Endodermal cell (in vitro differentiated cells): Measurements from ENCODE around the gene CDH23. TPM values are rescaled to one million over a fixed set of nuclear protein-coding genes. Genes with fewer than 3 reads are reported as not detected.
A peak's percentile ranks its signal among the peaks of the same experiment; 100 is the strongest.

ENCODE experiments used
- DNase-seq: peaks from one replicate; pipeline ENCODE4 v3.0.0-alpha.2; 2017
- H3K27ac ChIP-seq: 2 replicates; pipeline ENCODE4 v1.5.1; 2013; ENCODE audit warnings: mild to moderate bottlenecking, low read depth, low read length, moderate library complexity
- H3K27me3 ChIP-seq: 2 replicates; pipeline ENCODE4 v1.6.1; 2013; ENCODE audit warnings: mild to moderate bottlenecking, low read length, moderate library complexity; ENCODE audit not compliant: insufficient read depth, control insufficient read depth, poor library complexity, severe bottlenecking
- H3K36me3 ChIP-seq: 2 replicates; pipeline ENCODE4 v1.7.0; 2013; ENCODE audit warnings: mild to moderate bottlenecking, low read length, moderate library complexity; ENCODE audit not compliant: control insufficient read depth, insufficient read depth
- H3K4me1 ChIP-seq: one replicate; pipeline ENCODE4 v1.7.0; 2013; ENCODE audit warnings: low read length; ENCODE audit not compliant: control insufficient read depth, insufficient read depth
- H3K4me3 ChIP-seq: 2 replicates; pipeline ENCODE4 v1.5.1; 2013; ENCODE audit warnings: mild to moderate bottlenecking, low read length, moderate library complexity
- H3K9ac ChIP-seq: 2 replicates; pipeline ENCODE4 v1.6.1; 2013; ENCODE audit warnings: mild to moderate bottlenecking, low read length, moderate library complexity; ENCODE audit not compliant: poor library complexity, severe bottlenecking; ENCODE audit errors: extremely low read depth
- H3K9me3 ChIP-seq: 2 replicates; pipeline ENCODE4 v1.6.1; 2013; ENCODE audit warnings: mild to moderate bottlenecking, low read length, moderate library complexity; ENCODE audit not compliant: control insufficient read depth
- H3K27ac Mint-ChIP-seq: 2 replicates; pipeline ENCODE4 v1.8.0; 2020; ENCODE audit warnings: mixed read lengths
- H3K27me3 Mint-ChIP-seq: 2 replicates; pipeline ENCODE4 v1.8.0; 2021; ENCODE audit warnings: mild to moderate bottlenecking, mixed read lengths; ENCODE audit not compliant: insufficient read depth
- H3K36me3 Mint-ChIP-seq: 2 replicates; pipeline ENCODE4 v1.8.0; 2020; ENCODE audit warnings: low read depth, mixed read lengths
- H3K4me1 Mint-ChIP-seq: 2 replicates; pipeline ENCODE4 v1.8.0; 2020; ENCODE audit warnings: mixed read lengths
- H3K4me3 Mint-ChIP-seq: 2 replicates; pipeline ENCODE4 v1.8.0; 2020; ENCODE audit warnings: mild to moderate bottlenecking, moderate library complexity, mixed read lengths
- H3K9me3 Mint-ChIP-seq: 2 replicates; pipeline ENCODE4 v1.8.0; 2020; ENCODE audit warnings: mild to moderate bottlenecking, mixed read lengths
- WGBS, 2 experiments: methylation state at CpG; one replicate each; pipeline versions ENCODE4 v1.1.5 to v1.1.7; 2013; ENCODE audit warnings: missing lambda C conversion rate in 2 of 2, mixed read lengths in 1 of 2; ENCODE audit not compliant: insufficient coverage in 1 of 2, insufficient read length in 1 of 2; 5-methylcytosine and 5-hydroxymethylcytosine counted together
- total RNA-seq, 2 donors: library from RNA; stranded (reverse); fragmentation: NEBNext Ultra II Directional in 1 of 2; extraction: Animal tissue kit (Norgen Biotek cat#: 25700) in 1 of 2; gene quantifications; 2 replicates in 1 of 2; 3 replicates in 1 of 2; pipeline ENCODE4 v1.2.1, GENCODE V29; 2021
- TF ChIP-seq, protein P1 (sequence below): fragments of 200-600 bp; sonication (generic); conservative IDR thresholded peaks from 2 replicates; pipeline ENCODE4 v1.5.0; 2021; ENCODE audit warnings: antibody characterized with exemption, mild to moderate bottlenecking

CDH23 gene
- total RNA-seq, 2 donors from 2014 or later, result 2.1 to 4.2 TPM

DNA sequence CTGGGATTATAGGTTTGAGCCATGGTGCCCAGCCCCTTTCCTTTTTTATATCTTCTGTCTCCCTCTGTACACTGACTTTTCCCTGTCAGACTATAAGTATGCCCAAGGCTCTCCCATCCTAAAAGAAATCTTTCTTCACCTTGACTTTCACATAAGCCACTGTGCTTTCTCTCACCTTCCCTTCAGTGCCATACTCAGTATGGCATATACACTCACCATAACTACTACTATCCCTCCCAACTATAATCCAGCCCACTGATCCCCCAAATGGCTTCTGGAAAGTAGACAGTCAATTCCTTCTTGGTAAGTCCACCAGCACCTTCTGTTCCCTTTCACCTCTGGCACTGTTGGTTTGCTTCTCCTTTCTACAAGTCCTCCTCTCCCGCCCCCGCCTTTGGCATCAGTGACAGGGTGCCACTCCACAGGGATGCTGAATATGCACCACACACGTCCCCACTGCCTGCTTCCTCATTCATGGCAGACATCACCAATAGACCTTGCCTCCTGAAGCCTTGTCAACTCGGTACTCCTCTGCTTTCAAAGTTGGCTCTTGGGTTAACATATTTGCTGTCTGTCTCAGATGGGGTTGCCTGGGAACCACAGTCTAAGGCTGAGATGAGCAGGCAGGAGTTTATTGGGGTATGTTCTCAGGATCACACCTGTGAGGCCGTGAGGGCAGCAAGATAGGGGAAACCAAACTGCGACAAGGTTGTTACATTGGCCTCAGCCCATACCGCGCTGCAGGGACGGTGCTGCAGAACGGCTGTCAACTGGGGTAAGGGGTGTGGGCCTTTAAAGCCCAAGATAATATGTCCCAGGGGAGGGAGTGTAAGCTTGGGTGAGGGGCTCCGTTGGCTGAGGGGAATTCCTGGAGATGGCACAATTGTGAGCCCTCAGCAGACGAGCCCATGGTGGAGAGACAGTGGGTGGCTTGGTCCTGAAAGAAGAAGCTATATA is 461.5 kb downstream of the CDH23 start:
- Mint-ChIP-seq H3K9me3 (no peaks in the 10 kb centered on the region), H3K4me3 (no peak overlapping the region), H3K36me3 (no peaks in the 10 kb centered on the region), H3K27ac (no peak overlapping the region), H3K27me3 (no peaks in the 10 kb centered on the region), H3K4me1 (peaks cover 10% of the 10 kb centered on the region)
- Histone ChIP-seq H3K9ac (no peak overlapping the region), H3K4me3 (no peak overlapping the region), H3K4me1 (peaks cover 10% of the 10 kb centered on the region), H3K36me3 (no peaks in the 10 kb centered on the region), H3K9me3 (no peaks in the 10 kb centered on the region), H3K27me3 (peaks cover 6% of the 10 kb centered on the region), H3K27ac (no peak overlapping the region)
- no peak for DNase-seq
- 87 to 94% methylated on average over 7 to 12 of the region's 12 CpGs for WGBS, 2 experiments
- TF ChIP-seq, protein P1, sequence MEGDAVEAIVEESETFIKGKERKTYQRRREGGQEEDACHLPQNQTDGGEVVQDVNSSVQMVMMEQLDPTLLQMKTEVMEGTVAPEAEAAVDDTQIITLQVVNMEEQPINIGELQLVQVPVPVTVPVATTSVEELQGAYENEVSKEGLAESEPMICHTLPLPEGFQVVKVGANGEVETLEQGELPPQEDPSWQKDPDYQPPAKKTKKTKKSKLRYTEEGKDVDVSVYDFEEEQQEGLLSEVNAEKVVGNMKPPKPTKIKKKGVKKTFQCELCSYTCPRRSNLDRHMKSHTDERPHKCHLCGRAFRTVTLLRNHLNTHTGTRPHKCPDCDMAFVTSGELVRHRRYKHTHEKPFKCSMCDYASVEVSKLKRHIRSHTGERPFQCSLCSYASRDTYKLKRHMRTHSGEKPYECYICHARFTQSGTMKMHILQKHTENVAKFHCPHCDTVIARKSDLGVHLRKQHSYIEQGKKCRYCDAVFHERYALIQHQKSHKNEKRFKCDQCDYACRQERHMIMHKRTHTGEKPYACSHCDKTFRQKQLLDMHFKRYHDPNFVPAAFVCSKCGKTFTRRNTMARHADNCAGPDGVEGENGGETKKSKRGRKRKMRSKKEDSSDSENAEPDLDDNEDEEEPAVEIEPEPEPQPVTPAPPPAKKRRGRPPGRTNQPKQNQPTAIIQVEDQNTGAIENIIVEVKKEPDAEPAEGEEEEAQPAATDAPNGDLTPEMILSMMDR, result no peak

GRCh38 chr10:71860243-71861029 is 463.7 kb downstream of the CDH23 start:
- 82 to 83% methylated on average over 9 to 11 of the region's 11 CpGs for WGBS, 2 experiments
- peak; percentile 92 for DNase-seq
- Mint-ChIP-seq H3K27me3 (no peaks in the 10 kb centered on the region), H3K4me1 (peaks cover 10% of the 10 kb centered on the region), H3K9me3 (no peaks in the 10 kb centered on the region), H3K4me3 (no peak overlapping the region), H3K36me3 (no peaks in the 10 kb centered on the region), H3K27ac (peak overlapping the region; percentile 98)
- Histone ChIP-seq H3K4me1 (peaks cover 10% of the 10 kb centered on the region), H3K9ac (peak overlapping the region; percentile 61), H3K27me3 (peaks cover 6% of the 10 kb centered on the region), H3K36me3 (no peaks in the 10 kb centered on the region), H3K27ac (peak overlapping the region; percentile 89), H3K4me3 (no peak overlapping the region), H3K9me3 (no peaks in the 10 kb centered on the region)
- TF ChIP-seq, protein P1, result no peak

DNA sequence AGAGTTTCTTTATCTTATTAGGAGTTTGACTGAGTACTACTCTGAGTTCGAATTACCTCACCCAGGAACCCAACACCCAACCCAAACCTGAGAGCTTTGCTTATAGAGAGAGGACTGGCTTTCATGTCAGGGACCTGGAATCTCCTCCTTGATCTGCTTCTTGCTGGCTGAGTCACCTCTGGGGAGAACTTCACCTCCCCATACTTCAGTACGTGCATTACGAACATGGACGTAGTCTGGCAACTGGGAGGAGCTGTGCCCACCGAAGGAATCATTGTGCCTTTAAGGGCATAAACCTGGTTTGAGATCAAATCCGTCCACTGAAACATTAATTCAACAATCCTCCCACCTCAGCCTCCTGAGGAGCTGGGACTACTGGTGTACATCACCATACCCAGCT is 466.5 kb downstream of the CDH23 start:
- no peak for DNase-seq
- Histone ChIP-seq H3K9ac (no peak overlapping the region), H3K4me3 (no peak overlapping the region), H3K27me3 (peaks cover 4% of the 10 kb centered on the region), H3K4me1 (peaks cover 10% of the 10 kb centered on the region), H3K36me3 (no peaks in the 10 kb centered on the region), H3K9me3 (no peaks in the 10 kb centered on the region), H3K27ac (no peak overlapping the region)
- H3K9me3 Mint-ChIP-seq, result peaks cover under 1% of the 10 kb centered on the region
- no peaks in the 10 kb centered on the region for H3K36me3 Mint-ChIP-seq
- WGBS, 2 experiments, result 93 to 97% methylated on average over 6 of the region's 6 CpGs
- H3K4me3 Mint-ChIP-seq, result no peak overlapping the region
- TF ChIP-seq, protein P1, result no peak
- no peaks in the 10 kb centered on the region for H3K27me3 Mint-ChIP-seq
- no peak overlapping the region for H3K27ac Mint-ChIP-seq
- H3K4me1 Mint-ChIP-seq, result peaks cover 10% of the 10 kb centered on the region
